ENCODE data around the gene CDH2. TPM values are rescaled to one million over a fixed set of nuclear protein-coding genes. Genes with fewer than 3 reads are reported as not detected.

Gene CDH2
- total and polyA plus RNA-seq, 2 experiments from 2014 or later = 14.7 to 36.9 TPM

DNA sequence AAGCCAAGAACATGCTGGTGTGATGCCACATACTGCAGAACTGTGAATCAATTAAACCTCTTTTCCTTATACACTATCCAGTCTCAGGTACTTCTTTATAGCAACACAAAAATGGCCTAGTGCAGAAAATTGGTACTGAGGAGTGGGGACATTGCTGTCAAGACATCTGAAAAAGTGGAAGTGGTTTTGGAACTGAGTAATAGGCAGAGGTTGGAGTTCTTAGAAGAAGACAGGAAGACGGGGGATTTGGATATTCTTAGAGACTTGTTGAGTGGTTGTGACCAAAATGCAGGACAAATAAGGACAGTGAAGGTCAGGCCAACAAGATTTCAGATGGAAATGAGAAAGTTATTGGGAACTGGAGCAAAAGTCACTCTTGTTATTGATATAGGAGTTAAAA lies 31.3 kb upstream of the CDH2 start:
- no peaks in the 10 kb centered on the region for H4K20me1 ChIP-seq (replicated peaks; ENCODE audit: insufficient read depth)
- Mint-ChIP-seq H3K4me1 (no peaks in the 10 kb centered on the region), H3K27ac (no peak overlapping the region), H3K36me3 (ENCODE audit: low read depth) (no peaks in the 10 kb centered on the region), H3K9me3 (no peaks in the 10 kb centered on the region), H3K4me3 (no peak overlapping the region), H3K27me3 (ENCODE audit: insufficient read depth, low read depth, poor library complexity) (no peaks in the 10 kb centered on the region)
- no peaks in the 10 kb centered on the region for H3K36me3 ChIP-seq (ENCODE audit: insufficient read depth)
- H3K4me1 ChIP-seq (ENCODE audit: insufficient read depth) = no peaks in the 10 kb centered on the region
- TF ChIP-seq, protein P1, sequence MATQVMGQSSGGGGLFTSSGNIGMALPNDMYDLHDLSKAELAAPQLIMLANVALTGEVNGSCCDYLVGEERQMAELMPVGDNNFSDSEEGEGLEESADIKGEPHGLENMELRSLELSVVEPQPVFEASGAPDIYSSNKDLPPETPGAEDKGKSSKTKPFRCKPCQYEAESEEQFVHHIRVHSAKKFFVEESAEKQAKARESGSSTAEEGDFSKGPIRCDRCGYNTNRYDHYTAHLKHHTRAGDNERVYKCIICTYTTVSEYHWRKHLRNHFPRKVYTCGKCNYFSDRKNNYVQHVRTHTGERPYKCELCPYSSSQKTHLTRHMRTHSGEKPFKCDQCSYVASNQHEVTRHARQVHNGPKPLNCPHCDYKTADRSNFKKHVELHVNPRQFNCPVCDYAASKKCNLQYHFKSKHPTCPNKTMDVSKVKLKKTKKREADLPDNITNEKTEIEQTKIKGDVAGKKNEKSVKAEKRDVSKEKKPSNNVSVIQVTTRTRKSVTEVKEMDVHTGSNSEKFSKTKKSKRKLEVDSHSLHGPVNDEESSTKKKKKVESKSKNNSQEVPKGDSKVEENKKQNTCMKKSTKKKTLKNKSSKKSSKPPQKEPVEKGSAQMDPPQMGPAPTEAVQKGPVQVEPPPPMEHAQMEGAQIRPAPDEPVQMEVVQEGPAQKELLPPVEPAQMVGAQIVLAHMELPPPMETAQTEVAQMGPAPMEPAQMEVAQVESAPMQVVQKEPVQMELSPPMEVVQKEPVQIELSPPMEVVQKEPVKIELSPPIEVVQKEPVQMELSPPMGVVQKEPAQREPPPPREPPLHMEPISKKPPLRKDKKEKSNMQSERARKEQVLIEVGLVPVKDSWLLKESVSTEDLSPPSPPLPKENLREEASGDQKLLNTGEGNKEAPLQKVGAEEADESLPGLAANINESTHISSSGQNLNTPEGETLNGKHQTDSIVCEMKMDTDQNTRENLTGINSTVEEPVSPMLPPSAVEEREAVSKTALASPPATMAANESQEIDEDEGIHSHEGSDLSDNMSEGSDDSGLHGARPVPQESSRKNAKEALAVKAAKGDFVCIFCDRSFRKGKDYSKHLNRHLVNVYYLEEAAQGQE (IDR thresholded peaks at IDR 0.05; ENCODE audit: unreplicated experiment) = no peak
- TF ChIP-seq JUNB (IDR thresholded peaks at IDR 0.05; ENCODE audit: unreplicated experiment) (no peak), ZNF114 (CRISPR knock-in tag; IDR thresholded peaks at IDR 0.05) (no peak), EZH2phosphoT487 (IDR thresholded peaks at IDR 0.05; ENCODE audit: unreplicated experiment) (no peak), CREB1 (CRISPR knock-in tag; IDR thresholded peaks at IDR 0.05; ENCODE audit: low read depth) (no peak), NANOG (IDR thresholded peaks at IDR 0.05; ENCODE audit: borderline replicate concordance) (no peak), POLR2AphosphoS5 (IDR thresholded peaks at IDR 0.05; ENCODE audit: low read depth) (no peak), ZNF331 (CRISPR knock-in tag; IDR thresholded peaks at IDR 0.05; ENCODE audit: low read depth) (no peak), EZH2 (IDR thresholded peaks at IDR 0.05; ENCODE audit: low read depth, unreplicated experiment) (no peak), STAT1 (IDR thresholded peaks at IDR 0.05; ENCODE audit: unreplicated experiment) (no peak)
- TF ChIP-seq, protein P2, sequence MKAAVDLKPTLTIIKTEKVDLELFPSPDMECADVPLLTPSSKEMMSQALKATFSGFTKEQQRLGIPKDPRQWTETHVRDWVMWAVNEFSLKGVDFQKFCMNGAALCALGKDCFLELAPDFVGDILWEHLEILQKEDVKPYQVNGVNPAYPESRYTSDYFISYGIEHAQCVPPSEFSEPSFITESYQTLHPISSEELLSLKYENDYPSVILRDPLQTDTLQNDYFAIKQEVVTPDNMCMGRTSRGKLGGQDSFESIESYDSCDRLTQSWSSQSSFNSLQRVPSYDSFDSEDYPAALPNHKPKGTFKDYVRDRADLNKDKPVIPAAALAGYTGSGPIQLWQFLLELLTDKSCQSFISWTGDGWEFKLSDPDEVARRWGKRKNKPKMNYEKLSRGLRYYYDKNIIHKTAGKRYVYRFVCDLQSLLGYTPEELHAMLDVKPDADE (IDR thresholded peaks at IDR 0.05) = no peak
- TF ChIP-seq, protein P3, sequence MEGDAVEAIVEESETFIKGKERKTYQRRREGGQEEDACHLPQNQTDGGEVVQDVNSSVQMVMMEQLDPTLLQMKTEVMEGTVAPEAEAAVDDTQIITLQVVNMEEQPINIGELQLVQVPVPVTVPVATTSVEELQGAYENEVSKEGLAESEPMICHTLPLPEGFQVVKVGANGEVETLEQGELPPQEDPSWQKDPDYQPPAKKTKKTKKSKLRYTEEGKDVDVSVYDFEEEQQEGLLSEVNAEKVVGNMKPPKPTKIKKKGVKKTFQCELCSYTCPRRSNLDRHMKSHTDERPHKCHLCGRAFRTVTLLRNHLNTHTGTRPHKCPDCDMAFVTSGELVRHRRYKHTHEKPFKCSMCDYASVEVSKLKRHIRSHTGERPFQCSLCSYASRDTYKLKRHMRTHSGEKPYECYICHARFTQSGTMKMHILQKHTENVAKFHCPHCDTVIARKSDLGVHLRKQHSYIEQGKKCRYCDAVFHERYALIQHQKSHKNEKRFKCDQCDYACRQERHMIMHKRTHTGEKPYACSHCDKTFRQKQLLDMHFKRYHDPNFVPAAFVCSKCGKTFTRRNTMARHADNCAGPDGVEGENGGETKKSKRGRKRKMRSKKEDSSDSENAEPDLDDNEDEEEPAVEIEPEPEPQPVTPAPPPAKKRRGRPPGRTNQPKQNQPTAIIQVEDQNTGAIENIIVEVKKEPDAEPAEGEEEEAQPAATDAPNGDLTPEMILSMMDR (conservative IDR thresholded peaks at IDR 0.05; ENCODE audit: low read depth in 2 of 2) = no peak
- TF ChIP-seq, protein P4, sequence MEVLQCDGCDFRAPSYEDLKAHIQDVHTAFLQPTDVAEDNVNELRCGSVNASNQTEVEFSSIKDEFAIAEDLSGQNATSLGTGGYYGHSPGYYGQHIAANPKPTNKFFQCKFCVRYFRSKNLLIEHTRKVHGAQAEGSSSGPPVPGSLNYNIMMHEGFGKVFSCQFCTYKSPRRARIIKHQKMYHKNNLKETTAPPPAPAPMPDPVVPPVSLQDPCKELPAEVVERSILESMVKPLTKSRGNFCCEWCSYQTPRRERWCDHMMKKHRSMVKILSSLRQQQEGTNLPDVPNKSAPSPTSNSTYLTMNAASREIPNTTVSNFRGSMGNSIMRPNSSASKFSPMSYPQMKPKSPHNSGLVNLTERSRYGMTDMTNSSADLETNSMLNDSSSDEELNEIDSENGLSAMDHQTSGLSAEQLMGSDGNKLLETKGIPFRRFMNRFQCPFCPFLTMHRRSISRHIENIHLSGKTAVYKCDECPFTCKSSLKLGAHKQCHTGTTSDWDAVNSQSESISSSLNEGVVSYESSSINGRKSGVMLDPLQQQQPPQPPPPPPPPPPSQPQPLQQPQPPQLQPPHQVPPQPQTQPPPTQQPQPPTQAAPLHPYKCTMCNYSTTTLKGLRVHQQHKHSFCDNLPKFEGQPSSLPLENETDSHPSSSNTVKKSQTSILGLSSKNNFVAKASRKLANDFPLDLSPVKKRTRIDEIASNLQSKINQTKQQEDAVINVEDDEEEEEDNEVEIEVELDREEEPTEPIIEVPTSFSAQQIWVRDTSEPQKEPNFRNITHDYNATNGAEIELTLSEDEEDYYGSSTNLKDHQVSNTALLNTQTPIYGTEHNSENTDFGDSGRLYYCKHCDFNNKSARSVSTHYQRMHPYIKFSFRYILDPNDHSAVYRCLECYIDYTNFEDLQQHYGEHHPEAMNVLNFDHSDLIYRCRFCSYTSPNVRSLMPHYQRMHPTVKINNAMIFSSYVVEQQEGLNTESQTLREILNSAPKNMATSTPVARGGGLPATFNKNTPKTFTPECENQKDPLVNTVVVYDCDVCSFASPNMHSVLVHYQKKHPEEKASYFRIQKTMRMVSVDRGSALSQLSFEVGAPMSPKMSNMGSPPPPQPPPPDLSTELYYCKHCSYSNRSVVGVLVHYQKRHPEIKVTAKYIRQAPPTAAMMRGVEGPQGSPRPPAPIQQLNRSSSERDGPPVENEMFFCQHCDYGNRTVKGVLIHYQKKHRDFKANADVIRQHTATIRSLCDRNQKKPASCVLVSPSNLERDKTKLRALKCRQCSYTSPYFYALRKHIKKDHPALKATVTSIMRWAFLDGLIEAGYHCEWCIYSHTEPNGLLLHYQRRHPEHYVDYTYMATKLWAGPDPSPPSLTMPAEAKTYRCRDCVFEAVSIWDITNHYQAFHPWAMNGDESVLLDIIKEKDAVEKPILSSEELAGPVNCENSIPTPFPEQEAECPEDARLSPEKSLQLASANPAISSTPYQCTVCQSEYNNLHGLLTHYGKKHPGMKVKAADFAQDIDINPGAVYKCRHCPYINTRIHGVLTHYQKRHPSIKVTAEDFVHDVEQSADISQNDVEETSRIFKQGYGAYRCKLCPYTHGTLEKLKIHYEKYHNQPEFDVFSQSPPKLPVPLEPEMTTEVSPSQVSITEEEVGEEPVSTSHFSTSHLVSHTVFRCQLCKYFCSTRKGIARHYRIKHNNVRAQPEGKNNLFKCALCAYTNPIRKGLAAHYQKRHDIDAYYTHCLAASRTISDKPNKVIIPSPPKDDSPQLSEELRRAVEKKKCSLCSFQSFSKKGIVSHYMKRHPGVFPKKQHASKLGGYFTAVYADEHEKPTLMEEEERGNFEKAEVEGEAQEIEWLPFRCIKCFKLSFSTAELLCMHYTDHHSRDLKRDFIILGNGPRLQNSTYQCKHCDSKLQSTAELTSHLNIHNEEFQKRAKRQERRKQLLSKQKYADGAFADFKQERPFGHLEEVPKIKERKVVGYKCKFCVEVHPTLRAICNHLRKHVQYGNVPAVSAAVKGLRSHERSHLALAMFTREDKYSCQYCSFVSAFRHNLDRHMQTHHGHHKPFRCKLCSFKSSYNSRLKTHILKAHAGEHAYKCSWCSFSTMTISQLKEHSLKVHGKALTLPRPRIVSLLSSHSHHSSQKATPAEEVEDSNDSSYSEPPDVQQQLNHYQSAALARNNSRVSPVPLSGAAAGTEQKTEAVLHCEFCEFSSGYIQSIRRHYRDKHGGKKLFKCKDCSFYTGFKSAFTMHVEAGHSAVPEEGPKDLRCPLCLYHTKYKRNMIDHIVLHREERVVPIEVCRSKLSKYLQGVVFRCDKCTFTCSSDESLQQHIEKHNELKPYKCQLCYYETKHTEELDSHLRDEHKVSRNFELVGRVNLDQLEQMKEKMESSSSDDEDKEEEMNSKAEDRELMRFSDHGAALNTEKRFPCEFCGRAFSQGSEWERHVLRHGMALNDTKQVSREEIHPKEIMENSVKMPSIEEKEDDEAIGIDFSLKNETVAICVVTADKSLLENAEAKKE (CRISPR knock-in tag; IDR thresholded peaks at IDR 0.05) = no peak
- H3K4me3 ChIP-seq = no peak overlapping the region
- H2AFZ ChIP-seq = no peak overlapping the region
- no peak overlapping the region for H3K4me2 ChIP-seq
- ATAC-seq = no peak
- no peaks in the 10 kb centered on the region for H3F3A ChIP-seq (replicated peaks; ENCODE audit: low read depth)
- no peak overlapping the region for H3K27ac ChIP-seq (ENCODE audit: low read depth)
- no peaks in the 10 kb centered on the region for H3K27me3 ChIP-seq (ENCODE audit: insufficient read depth)
- H3K9me2 ChIP-seq (ENCODE audit: insufficient read depth) = no peaks in the 10 kb centered on the region
- DNase-seq (ENCODE audit: low spot score) = no peak
- H3K79me2 ChIP-seq (replicated peaks; ENCODE audit: insufficient read depth) = no peaks in the 10 kb centered on the region
